Cardiac fibroblast (primary cell): ENCODE results near the gene HSP90AA1.
"Not testable (repeated sequence)": the region's sequence is repeated elsewhere in the genome, so short reads cannot be mapped to it uniquely, and the experiment has no call there.

Experiments used
- DNase-seq, 2 donors: peaks; one replicate each; pipeline versions ENCODE4 v3.0.0 to v3.0.0-alpha.2; 2010; ENCODE audit warnings: low read depth in 2 of 2
- H3K4me3 ChIP-seq, 2 donors: replicated peaks in 1 of 2; 1 replicate in 1 of 2; 2 replicates in 1 of 2; pipeline ENCODE4 v1.5.1; 2011; ENCODE audit warnings: low read depth in 2 of 2, low read length in 2 of 2, mild to moderate bottlenecking in 2 of 2, moderate library complexity in 1 of 2
- TF ChIP-seq, protein P1 (sequence below): IDR thresholded peaks from one replicate; pipeline ENCODE4 v1.5.1; 2011; ENCODE audit warnings: low read depth, mild to moderate bottlenecking, low read length, inconsistent platforms

HSP90AA1 gene

DNA sequence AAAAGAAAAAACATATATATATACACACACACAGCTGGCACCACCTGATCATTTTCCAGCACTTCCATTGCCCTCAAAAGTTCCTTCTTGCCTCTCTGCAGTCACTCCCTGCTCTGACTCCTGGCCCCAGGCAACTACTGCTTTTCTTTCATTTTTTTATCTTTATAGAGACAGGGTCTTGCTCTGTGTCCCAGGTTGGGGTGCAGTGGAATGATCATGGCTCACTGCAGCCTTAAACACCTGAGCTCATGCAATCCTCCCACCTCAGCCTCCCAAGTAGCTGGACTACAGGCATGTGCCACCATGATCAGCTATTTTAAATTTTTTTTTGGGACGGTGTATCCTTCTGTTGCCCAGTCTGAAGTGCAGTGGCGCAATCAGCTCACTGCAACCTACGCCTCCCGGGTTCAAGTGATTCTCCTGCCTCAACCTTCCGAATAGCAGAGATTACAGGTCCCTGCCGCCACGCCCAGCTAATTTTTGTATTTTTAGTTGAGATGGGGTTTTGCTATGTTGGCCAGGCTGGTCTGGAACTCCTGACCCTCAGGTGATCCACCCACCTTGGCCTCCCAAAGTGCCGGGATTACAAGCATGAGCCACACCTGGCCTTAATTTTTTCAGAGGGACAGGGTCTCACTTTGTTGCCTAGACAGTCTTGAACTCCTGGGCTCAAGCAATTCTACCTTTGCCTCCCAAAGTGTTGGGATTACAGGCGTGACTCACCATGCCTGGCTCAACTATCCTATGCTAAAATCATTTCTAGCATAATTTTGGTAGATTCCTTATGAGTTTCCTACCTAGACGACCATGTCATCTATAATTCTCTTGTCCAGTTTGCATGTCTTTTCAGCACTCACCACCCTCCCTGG is 7.8 kb downstream of the HSP90AA1 start:
- no peak for DNase-seq
- no peak overlapping the region for H3K4me3 ChIP-seq
- TF ChIP-seq, protein P1, sequence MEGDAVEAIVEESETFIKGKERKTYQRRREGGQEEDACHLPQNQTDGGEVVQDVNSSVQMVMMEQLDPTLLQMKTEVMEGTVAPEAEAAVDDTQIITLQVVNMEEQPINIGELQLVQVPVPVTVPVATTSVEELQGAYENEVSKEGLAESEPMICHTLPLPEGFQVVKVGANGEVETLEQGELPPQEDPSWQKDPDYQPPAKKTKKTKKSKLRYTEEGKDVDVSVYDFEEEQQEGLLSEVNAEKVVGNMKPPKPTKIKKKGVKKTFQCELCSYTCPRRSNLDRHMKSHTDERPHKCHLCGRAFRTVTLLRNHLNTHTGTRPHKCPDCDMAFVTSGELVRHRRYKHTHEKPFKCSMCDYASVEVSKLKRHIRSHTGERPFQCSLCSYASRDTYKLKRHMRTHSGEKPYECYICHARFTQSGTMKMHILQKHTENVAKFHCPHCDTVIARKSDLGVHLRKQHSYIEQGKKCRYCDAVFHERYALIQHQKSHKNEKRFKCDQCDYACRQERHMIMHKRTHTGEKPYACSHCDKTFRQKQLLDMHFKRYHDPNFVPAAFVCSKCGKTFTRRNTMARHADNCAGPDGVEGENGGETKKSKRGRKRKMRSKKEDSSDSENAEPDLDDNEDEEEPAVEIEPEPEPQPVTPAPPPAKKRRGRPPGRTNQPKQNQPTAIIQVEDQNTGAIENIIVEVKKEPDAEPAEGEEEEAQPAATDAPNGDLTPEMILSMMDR: no peak

DNA sequence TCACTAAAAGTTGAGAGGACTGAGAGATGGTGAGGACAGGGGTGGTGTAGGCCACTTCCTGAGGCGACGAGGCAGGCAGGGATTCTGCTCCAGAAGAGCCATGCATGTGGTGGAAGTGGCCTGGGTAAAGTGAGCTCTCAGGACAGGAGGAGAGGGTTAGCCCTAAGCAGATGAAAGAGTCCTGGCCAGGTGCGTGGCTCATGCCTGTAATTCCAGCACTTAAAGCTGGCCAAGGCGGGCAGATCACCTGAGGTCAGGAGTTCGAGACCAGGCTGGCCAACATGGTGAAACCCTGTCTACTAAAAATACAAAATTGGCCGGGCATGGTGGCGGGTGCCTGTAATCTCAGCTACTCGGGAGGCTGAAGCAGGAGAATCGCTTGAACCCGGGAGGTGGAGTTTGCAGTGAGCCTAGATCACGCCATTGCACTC is 8.5 kb downstream of the HSP90AA1 start:
- not testable (repeated sequence) for DNase-seq, H3K4me3 ChIP-seq

DNA sequence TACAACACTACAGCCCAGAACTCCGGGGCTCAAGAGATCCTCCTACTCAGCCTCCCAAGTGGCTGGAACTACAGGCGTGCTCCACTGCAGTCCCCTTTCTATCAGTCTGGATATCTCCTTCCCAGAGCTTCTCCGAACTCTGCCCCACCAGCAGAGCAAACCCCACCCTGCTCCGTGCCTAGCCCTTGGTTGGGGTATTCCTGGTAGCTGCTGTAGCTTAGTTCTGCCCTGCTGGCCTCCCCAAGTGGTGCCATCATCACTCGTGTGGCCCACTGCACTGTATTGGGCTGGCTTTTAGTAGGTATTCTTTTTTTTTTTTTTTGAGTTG is 9.5 kb downstream of the HSP90AA1 start:
- H3K4me3 ChIP-seq: no peak overlapping the region
- DNase-seq: no peak
- TF ChIP-seq, protein P1: no peak

DNA sequence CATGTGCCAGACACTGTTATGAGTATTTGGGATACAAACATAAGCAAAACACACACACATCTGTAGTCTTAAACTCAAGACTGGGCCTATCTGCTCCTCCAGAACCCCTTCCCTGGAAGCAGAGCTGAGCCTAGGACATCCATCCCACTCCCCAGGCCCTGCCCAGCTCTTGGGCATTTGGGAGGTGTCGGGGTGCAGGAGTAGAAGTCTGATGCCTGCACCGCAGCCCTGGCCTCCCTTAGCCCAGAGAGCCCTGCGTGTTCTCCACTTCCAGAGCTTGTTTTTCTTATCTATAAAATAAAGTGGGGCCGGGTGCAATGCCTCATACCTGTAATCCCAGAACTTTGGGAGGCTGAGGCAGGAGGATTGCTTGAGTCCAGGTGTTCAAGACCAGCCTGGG is 11.7 kb downstream of the HSP90AA1 start:
- no peak for DNase-seq
- H3K4me3 ChIP-seq: no peak overlapping the region
- TF ChIP-seq, protein P1: no peak

DNA sequence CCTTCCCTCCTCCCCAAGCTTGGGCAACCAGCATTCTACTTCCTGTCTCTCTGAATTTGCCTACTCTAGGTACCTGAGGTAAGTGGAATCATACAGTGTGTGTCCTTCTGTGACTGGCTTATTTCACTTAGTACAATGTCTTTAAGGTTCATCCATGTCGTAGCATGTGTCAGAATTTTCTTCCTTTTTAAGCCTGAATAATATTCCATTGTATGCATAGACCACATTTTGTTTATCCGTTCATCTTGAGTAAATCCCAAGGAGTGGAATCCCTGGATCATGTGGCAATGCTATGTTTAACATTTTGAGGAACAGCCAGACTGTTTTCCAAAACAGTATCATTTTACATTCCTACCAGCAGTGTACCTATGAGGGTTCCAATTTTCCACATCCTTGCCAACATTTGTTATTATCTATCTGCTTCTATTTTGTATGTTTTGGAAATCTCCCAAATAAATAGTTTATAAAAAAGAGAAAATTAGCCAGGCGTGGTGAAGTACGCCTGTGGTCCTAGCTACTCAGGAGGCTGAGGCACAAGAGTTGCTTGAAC is 12.4 kb downstream of the HSP90AA1 start:
- H3K4me3 ChIP-seq: no peak overlapping the region
- TF ChIP-seq, protein P1: no peak
- DNase-seq: peak in 1 of 2 donors; percentile 32

DNA sequence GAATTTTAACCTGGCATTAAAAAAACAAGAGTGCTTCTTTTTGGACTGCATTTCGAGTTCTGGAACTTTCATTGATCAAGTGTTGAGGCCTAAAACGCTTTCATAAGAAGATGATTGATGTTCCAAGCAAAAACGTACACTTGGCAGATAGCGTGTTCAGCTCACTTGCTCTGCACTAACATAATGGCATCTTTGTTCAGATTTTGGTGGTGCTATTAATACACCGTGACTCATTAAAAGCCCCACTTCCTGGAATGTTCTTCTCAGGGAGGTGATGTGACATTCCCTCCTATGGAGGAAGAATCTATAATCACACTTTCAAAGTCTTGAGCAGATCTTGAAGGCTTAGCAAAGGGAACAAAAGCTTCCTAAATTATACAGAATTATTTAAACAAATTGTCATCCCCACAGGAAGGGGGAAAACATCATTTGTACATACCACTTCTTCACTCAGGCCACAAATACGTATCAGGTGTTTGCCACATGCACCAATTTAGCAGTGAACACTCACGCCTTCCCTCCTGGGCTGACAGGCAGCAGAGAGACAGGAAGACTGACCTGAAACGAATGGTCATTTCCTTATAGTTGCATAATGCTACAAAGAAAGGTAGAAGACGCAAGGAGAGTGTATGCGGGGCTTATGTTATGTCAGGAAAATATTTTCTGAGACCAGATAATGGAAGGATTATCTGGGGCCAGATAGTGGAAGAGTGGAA is 15.4 kb downstream of the HSP90AA1 start:
- H3K4me3 ChIP-seq: no peak overlapping the region
- peak; percentile 59 to 60 for DNase-seq
- TF ChIP-seq, protein P1: no peak

DNA sequence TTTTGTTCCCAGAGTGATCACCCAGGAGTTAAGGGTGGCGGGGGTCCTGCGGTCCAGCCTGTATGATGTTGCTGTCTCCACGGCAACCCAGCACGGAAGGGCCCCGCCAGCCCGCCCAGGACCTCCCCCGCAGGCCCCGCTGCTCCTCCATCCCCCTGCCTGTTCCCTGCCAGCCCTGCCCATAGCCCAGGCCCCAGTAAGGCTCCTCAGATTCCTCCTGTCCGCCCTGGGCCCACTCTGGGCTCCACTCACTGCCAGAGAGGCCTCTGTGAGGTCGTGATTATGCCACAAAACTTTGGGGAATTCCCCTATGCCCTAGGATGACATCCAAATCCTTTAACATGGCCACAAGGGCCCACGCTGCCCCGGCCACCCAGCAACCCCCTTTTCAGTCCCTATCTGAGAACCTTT is 20.8 kb downstream of the HSP90AA1 start:
- no peak for DNase-seq
- H3K4me3 ChIP-seq: no peak overlapping the region
- TF ChIP-seq, protein P1: no peak

DNA sequence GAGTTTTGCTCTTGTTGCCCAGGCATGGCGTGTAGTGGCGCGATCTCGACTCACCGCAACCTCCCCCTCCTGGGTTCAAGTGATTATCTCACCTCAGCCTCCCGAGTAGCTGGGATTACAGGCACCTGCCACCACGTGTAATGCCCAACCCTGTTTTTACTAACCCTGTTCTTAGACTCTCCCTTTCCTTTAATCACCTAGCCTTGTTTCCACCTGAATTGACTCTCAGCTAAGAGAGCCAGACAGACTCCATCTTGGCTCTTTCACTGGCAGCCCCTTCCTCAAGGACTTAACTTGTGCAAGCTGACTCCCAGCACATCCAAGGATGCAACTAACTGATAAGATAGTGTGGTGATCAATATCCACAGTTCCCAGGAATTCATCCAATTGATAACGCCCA is 22.3 kb downstream of the HSP90AA1 start:
- H3K4me3 ChIP-seq, DNase-seq: not testable (repeated sequence)
